IMR-90 (cell line): Measurements from ENCODE around the gene OR1F1. TPM values are rescaled to one million over a fixed set of nuclear protein-coding genes. Genes with fewer than 3 reads are reported as not detected.

Experiments used
- ATAC-seq: fragments of 200-7000 bp; cut with Tn5 transposase; 2 replicates; pipeline ENCODE4 v1.9.1; 2020; ENCODE audit warnings: low read depth, mild to moderate bottlenecking, moderate library complexity
- BruUV-seq: library from RNA; stranded (reverse); fragments of 400-500 nt; replicated peaks from 2 replicates; lab custom pipeline; 2021; lab: Mats Ljungman, UMichigan
- CTCF ChIA-PET: fragments of 300-600 bp; formaldehyde crosslinking; extraction: SDS; loops from one replicate; lab custom pipeline; 2021; ENCODE audit warnings: antibody characterized with exemption; lab: Yijun Ruan, JAX
- POLR2A ChIA-PET: fragments of 300-600 bp; sonication (Branson Sonifier 250); formaldehyde crosslinking; loops from one replicate; lab custom pipeline; 2022; ENCODE audit warnings: antibody characterized with exemption; ENCODE audit not compliant: unreplicated experiment; lab: Charles Lee
- DNase-seq: peaks from one replicate; pipeline ENCODE4 v3.0.0; 2013
- H2AFZ ChIP-seq: replicated peaks from 2 replicates; pipeline ENCODE3; 2013; ENCODE audit warnings: low read length, mild to moderate bottlenecking; ENCODE audit not compliant: poor library complexity
- H2AK5ac ChIP-seq: 2 replicates; pipeline ENCODE4 v1.6.1; 2013; ENCODE audit warnings: low read depth, low read length, inconsistent platforms
- H2AK9ac ChIP-seq: replicated peaks from 2 replicates; pipeline ENCODE3; 2013; ENCODE audit warnings: mild to moderate bottlenecking, low read depth, low read length, moderate library complexity; ENCODE audit not compliant: poor library complexity
- H2BK120ac ChIP-seq: 2 replicates; pipeline ENCODE4 v1.6.1; 2013; ENCODE audit warnings: low read depth, low read length, inconsistent platforms
- H2BK15ac ChIP-seq: 3 replicates; pipeline ENCODE4 v1.6.1; 2013; ENCODE audit warnings: low read depth, low read length, inconsistent platforms
- H2BK20ac ChIP-seq: 2 replicates; pipeline ENCODE4 v1.6.1; 2013; ENCODE audit warnings: low read depth, mild to moderate bottlenecking, inconsistent platforms, low read length, moderate library complexity
- H2BK5ac ChIP-seq: 2 replicates; pipeline ENCODE4 v1.6.1; 2013; ENCODE audit warnings: mild to moderate bottlenecking, low read depth, low read length, inconsistent platforms; ENCODE audit not compliant: poor library complexity, severe bottlenecking
- H3K14ac ChIP-seq: replicated peaks from 2 replicates; pipeline ENCODE4 v1.6.1; 2013; ENCODE audit warnings: low read depth, low read length, inconsistent platforms
- H3K18ac ChIP-seq: 2 replicates; pipeline ENCODE4 v1.6.1; 2013; ENCODE audit warnings: low read depth, low read length, control low read depth
- H3K23ac ChIP-seq: 2 replicates; pipeline ENCODE4 v1.6.1; 2013; ENCODE audit warnings: low read depth, low read length, inconsistent platforms
- H3K27ac ChIP-seq: 2 replicates; pipeline ENCODE4 v1.5.1; 2013; ENCODE audit warnings: mild to moderate bottlenecking, control low read depth, low read length; ENCODE audit not compliant: insufficient read depth
- H3K27me3 ChIP-seq: 2 replicates; pipeline ENCODE4 v1.6.1; 2013; ENCODE audit warnings: low read length; ENCODE audit not compliant: control insufficient read depth, insufficient read depth
- H3K36me3 ChIP-seq: 2 replicates; pipeline ENCODE4 v1.6.1; 2013; ENCODE audit warnings: low read length, mixed read lengths; ENCODE audit not compliant: control insufficient read depth, insufficient read depth
- H3K4ac ChIP-seq: 2 replicates; pipeline ENCODE4 v1.6.1; 2013; ENCODE audit warnings: low read depth, low read length, inconsistent platforms
- H3K4me1 ChIP-seq: 2 replicates; pipeline ENCODE4 v1.6.1; 2013; ENCODE audit warnings: low read length, mixed read lengths; ENCODE audit not compliant: control insufficient read depth, insufficient read depth
- H3K4me2 ChIP-seq: 2 replicates; pipeline ENCODE4 v1.6.1; 2013; ENCODE audit warnings: low read depth, mild to moderate bottlenecking, control low read depth, low read length, moderate library complexity
- H3K4me3 ChIP-seq: 2 replicates; pipeline ENCODE4 v1.5.1; 2013; ENCODE audit warnings: low read depth, mild to moderate bottlenecking, control low read depth, low read length, moderate library complexity; ENCODE audit not compliant: insufficient read depth
- H3K56ac ChIP-seq: 2 replicates; pipeline ENCODE4 v1.6.1; 2013; ENCODE audit warnings: low read length, inconsistent platforms; ENCODE audit not compliant: insufficient read depth; ENCODE audit errors: extremely low read depth
- H3K79me1 ChIP-seq, 2 experiments: 2 replicates each; pipeline ENCODE4 v1.6.1; 2013; ENCODE audit warnings: low read length in 2 of 2, inconsistent platforms in 1 of 2, low read depth in 1 of 2
- H3K9ac ChIP-seq: 2 replicates; pipeline ENCODE4 v1.6.1; 2013; ENCODE audit warnings: low read depth, low read length, control low read depth
- H3K9me1 ChIP-seq: 2 replicates; pipeline ENCODE4 v1.6.1; 2013; ENCODE audit warnings: low read length, inconsistent platforms; ENCODE audit not compliant: insufficient read depth
- H3K9me3 ChIP-seq: 2 replicates; pipeline ENCODE4 v1.6.1; 2013; ENCODE audit warnings: low read length; ENCODE audit not compliant: control insufficient read depth, insufficient read depth
- H4K20me1 ChIP-seq: 2 replicates; pipeline ENCODE4 v1.6.1; 2013; ENCODE audit warnings: low read length, inconsistent platforms; ENCODE audit not compliant: insufficient read depth
- H4K5ac ChIP-seq: 2 replicates; pipeline ENCODE4 v1.6.1; 2013; ENCODE audit warnings: mild to moderate bottlenecking, low read depth, low read length, control low read depth
- H4K8ac ChIP-seq, 2 experiments: 2 replicates each; pipeline ENCODE4 v1.6.1; 2013; ENCODE audit warnings: low read depth in 2 of 2, low read length in 2 of 2, control low read depth in 1 of 2, inconsistent platforms in 1 of 2
- H4K91ac ChIP-seq: 2 replicates; pipeline ENCODE4 v1.6.1; 2013; ENCODE audit warnings: low read depth, low read length, inconsistent platforms; ENCODE audit not compliant: insufficient read depth
- BHLHE40 ChIP-seq: fragments of 150-350 bp; IDR thresholded peaks from 2 replicates; pipeline ENCODE4 v1.6.1; 2016; ENCODE audit warnings: mild to moderate bottlenecking, low read depth, low read length
- CEBPB ChIP-seq: IDR thresholded peaks from 2 replicates; pipeline ENCODE4 v1.6.1; 2012; ENCODE audit warnings: low read depth, low read length, improper control_type of control experiment
- CTCF ChIP-seq: conservative IDR thresholded peaks from 2 replicates; pipeline ENCODE4 v1.5.1; 2012; ENCODE audit warnings: mild to moderate bottlenecking, low read depth, low read length, improper control_type of control experiment
- ELK1 ChIP-seq: fragments of 150-350 bp; IDR thresholded peaks from 2 replicates; pipeline ENCODE4 v1.6.1; 2016; ENCODE audit warnings: low read depth, mild to moderate bottlenecking, low read length, moderate library complexity, borderline replicate concordance
- FOS ChIP-seq: fragments of 150-350 bp; IDR thresholded peaks from 2 replicates; pipeline ENCODE4 v1.6.1; 2016; ENCODE audit warnings: low read depth, low read length
- MAFK ChIP-seq: IDR thresholded peaks from 2 replicates; pipeline ENCODE4 v1.6.1; 2012; ENCODE audit warnings: low read depth, low read length, improper control_type of control experiment
- MAZ ChIP-seq: IDR thresholded peaks from 2 replicates; pipeline ENCODE4 v1.6.1; 2012; ENCODE audit warnings: low read depth, mild to moderate bottlenecking, low read length, improper control_type of control experiment, moderate library complexity, borderline replicate concordance
- MXI1 ChIP-seq: IDR thresholded peaks from 2 replicates; pipeline ENCODE4 v1.6.1; 2012; ENCODE audit warnings: low read depth, mild to moderate bottlenecking, low read length, moderate library complexity, borderline replicate concordance
- POLR2A ChIP-seq: IDR thresholded peaks from 2 replicates; pipeline ENCODE4 v1.6.1; 2012; ENCODE audit warnings: mild to moderate bottlenecking, low read depth, low read length
- RAD21 ChIP-seq: IDR thresholded peaks from 2 replicates; pipeline ENCODE4 v1.6.1; 2012; ENCODE audit warnings: low read length, improper control_type of control experiment
- RCOR1 ChIP-seq: IDR thresholded peaks from 2 replicates; pipeline ENCODE4 v1.6.1; 2012; ENCODE audit warnings: mild to moderate bottlenecking, low read length, improper control_type of control experiment; ENCODE audit not compliant: insufficient replicate concordance
- RFX5 ChIP-seq: IDR thresholded peaks from 2 replicates; pipeline ENCODE4 v1.8.0; 2012; ENCODE audit warnings: low read depth, mild to moderate bottlenecking, low read length, moderate library complexity
- SMC3 ChIP-seq: fragments of 150-350 bp; IDR thresholded peaks from 2 replicates; pipeline ENCODE4 v1.6.1; 2016; ENCODE audit warnings: low read depth, mild to moderate bottlenecking, antibody characterized with exemption, low read length, moderate library complexity
- WGBS, 2 experiments: methylation state at CpG; one replicate each; pipeline versions ENCODE4 v1.1.5 to v1.1.7; 2013; ENCODE audit warnings: missing lambda C conversion rate in 2 of 2; ENCODE audit not compliant: insufficient read length in 1 of 2; ENCODE audit errors: extremely low coverage in 2 of 2; 5-methylcytosine and 5-hydroxymethylcytosine counted together
- dilution Hi-C: fragments of 300-500 bp; cut with HindIII; formaldehyde crosslinking; loops from one replicate; pipeline ENCODE4 v1.14.3; 2018; ENCODE audit warnings: low sequenced_read_pairs; ENCODE audit not compliant: unreplicated experiment
- in situ Hi-C: fragments of 300-500 bp; cut with MboI; formaldehyde crosslinking; loops from 3 replicates; pipeline ENCODE4 v1.14.3; 2019; ENCODE audit warnings: low sequenced_read_pairs, inconsistent platforms, mixed read lengths
- intact Hi-C: fragments of 100-400 bp; cut with micrococcal nuclease; formaldehyde crosslinking; loops from 2 replicates; pipeline ENCODE4 v1.10.0; 2022
- polyA plus RNA-seq, 3 experiments: library from polyadenylated mRNA; depleted of rRNA; stranded (reverse); fragments of >200 nt; gene quantifications; 2 replicates each; pipeline ENCODE4 v1.2.3, GENCODE V29; 2012; ENCODE audit warnings: low replicate concordance in 1 of 3
- total RNA-seq: library from RNA; depleted of rRNA; stranded (reverse); fragments of >200 nt; gene quantifications from 2 replicates; pipeline ENCODE4 v1.2.3, GENCODE V29; 2012

Gene OR1F1
- total and polyA plus RNA-seq, 2 of the 4 experiments (the other 2 are of a cell fraction): 0.12 TPM; not detected in 1

- ChIA-PET CTCF (no interaction called here), POLR2A (no interaction called here)
- Histone ChIP-seq H4K8ac (no peak overlapping the region), H2BK15ac (no peak overlapping the region), H3K27me3 (no peaks in the 10 kb centered on the region), H3K56ac (no peak overlapping the region), H2BK20ac (no peak overlapping the region), H3K9me1 (peaks cover 3% of the 10 kb centered on the region; the same call in 1 of the 2 replicates), H2BK120ac (no peak overlapping the region), H3K18ac (no peak overlapping the region), H2AK5ac (no peak overlapping the region), H2BK5ac (no peak overlapping the region), H3K36me3 (peaks cover 16% of the 10 kb centered on the region), H3K14ac (no peak overlapping the region), H3K23ac (no peak overlapping the region), H3K4ac (no peak overlapping the region), H2AK9ac (no peak overlapping the region), H3K4me3 (no peak overlapping the region), H3K27ac (no peak overlapping the region), H2AFZ (no peak overlapping the region), H3K79me1 (peaks cover 22 to 27% of the 10 kb centered on the region in 2 experiments), H4K5ac (no peak overlapping the region), H3K4me2 (no peak overlapping the region), H3K9me3 (no peaks in the 10 kb centered on the region), H3K9ac (no peak overlapping the region), H4K91ac (no peak overlapping the region), H4K20me1 (no peaks in the 10 kb centered on the region), H3K4me1 (no peaks in the 10 kb centered on the region)
- WGBS, 2 experiments: 92% methylated on average over 10 of the region's 29 CpGs; no CpG with 5 or more reads in 1 of the 2 experiments
- ATAC-seq (no peak), DNase-seq (no peak)
- intact Hi-C loops (loop anchor here (2.0 kb wide), 1 partner anchor 47 kb away; the partner anchor contains the start of gene ZNF263), in situ Hi-C loops (no loop called here), dilution Hi-C loops (no loop called here)
- BruUV-seq: no TSS peak
- no peak for TF ChIP-seq MXI1
- TF ChIP-seq ELK1: no peak
- TF ChIP-seq FOS: no peak
- no peak for TF ChIP-seq BHLHE40
- TF ChIP-seq RAD21: no peak
- TF ChIP-seq RFX5: no peak
- no peak for TF ChIP-seq MAZ
- no peak for TF ChIP-seq POLR2A
- TF ChIP-seq RCOR1: no peak
- no peak for TF ChIP-seq MAFK
- no peak for TF ChIP-seq SMC3
- TF ChIP-seq CTCF: no peak
- no peak for TF ChIP-seq CEBPB
Measured at GRCh38 chr16:3235856-3236669, 48.1 kb downstream of the OR1F1 start.
